CD4-positive, alpha-beta T cell treated with Interleukin-2 at 100 ng/mL for 4 hours (primary cell): ENCODE measurements around the gene SMG6.
"Not testable (repeated sequence)": the region's sequence is repeated elsewhere in the genome, so short reads cannot be mapped to it uniquely, and the experiment has no call there.

Experiments used
- DNase-seq: peaks from one replicate; pipeline ENCODE4 v3.0.0-alpha.2; 2020; ENCODE audit warnings: low spot score

Gene SMG6

GRCh38 chr17:2178798-2179501 lies 124.6 kb downstream of the SMG6 start:
- DNase-seq, result no peak

GRCh38 chr17:2177235-2177811 lies 126.3 kb downstream of the SMG6 start:
- DNase-seq, result no peak

GRCh38 chr17:2176499-2177169 lies 127.0 kb downstream of the SMG6 start:
- DNase-seq, result no peak

GRCh38 chr17:2175294-2175628 lies 128.3 kb downstream of the SMG6 start:
- DNase-seq, result no peak

GRCh38 chr17:2174468-2175293 lies 128.9 kb downstream of the SMG6 start:
- no peak for DNase-seq

GRCh38 chr17:2174014-2174413 lies 129.6 kb downstream of the SMG6 start:
- no peak for DNase-seq

- DNase-seq, result no peak
Measured at GRCh38 chr17:2172999-2173398, 130.6 kb downstream of the SMG6 start.

GRCh38 chr17:2172077-2172851 lies 131.3 kb downstream of the SMG6 start:
- no peak for DNase-seq

GRCh38 chr17:2171702-2172076 lies 131.9 kb downstream of the SMG6 start:
- no peak for DNase-seq

- DNase-seq, result no peak
Measured at GRCh38 chr17:2170023-2170422, 133.6 kb downstream of the SMG6 start.

GRCh38 chr17:2165723-2166122 lies 137.9 kb downstream of the SMG6 start:
- DNase-seq, result not testable (repeated sequence)

- no peak for DNase-seq
Measured at GRCh38 chr17:2158396-2158780, 145.2 kb downstream of the SMG6 start.

- no peak for DNase-seq
Measured at GRCh38 chr17:2157675-2158395, 145.8 kb downstream of the SMG6 start.

GRCh38 chr17:2157081-2157480 lies 146.5 kb downstream of the SMG6 start:
- DNase-seq, result no peak

- no peak for DNase-seq
Measured at GRCh38 chr17:2156666-2157065, 146.9 kb downstream of the SMG6 start.

- DNase-seq, result no peak
Measured at GRCh38 chr17:2155573-2155972, 148.0 kb downstream of the SMG6 start.

- DNase-seq, result no peak
Measured at GRCh38 chr17:2151358-2152033, 152.1 kb downstream of the SMG6 start.

GRCh38 chr17:2150806-2151205 lies 152.8 kb downstream of the SMG6 start:
- DNase-seq, result no peak

- DNase-seq, result no peak
Measured at GRCh38 chr17:2149934-2150333, 153.7 kb downstream of the SMG6 start.

- peak; percentile 16 for DNase-seq
Measured at GRCh38 chr17:2146132-2146871, 157.3 kb downstream of the SMG6 start.
